Measurements from ENCODE around the gene TNRC6B.
"Not testable (repeated sequence)": the region's sequence is repeated elsewhere in the genome, so short reads cannot be mapped to it uniquely, and the experiment has no call there.

TNRC6B gene

GRCh38 chr22:40216041-40216756, 38.5 kb downstream of the TNRC6B start:
- DNase-seq: no peak

DNA sequence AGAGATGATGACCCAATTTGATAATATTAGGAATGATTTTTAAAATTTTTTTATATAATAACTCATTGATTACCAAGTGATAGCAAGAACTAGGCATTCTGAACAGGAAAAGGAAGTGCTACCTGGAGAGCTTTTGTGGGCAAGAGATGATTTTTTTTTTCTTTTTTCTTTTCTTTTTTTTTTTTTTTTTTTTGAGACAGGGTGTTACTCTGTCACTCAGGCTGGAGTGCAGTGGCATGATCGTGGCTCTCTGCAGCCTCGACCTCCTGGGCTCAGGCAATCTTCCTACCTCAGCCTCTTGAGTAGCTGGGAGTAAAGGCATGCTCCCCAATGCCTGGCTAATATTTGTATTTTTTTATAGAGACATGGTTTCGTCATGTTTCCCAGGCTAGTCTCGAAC, 40.4 kb downstream of the TNRC6B start:
- DNase-seq: no peak

GRCh38 chr22:40218723-40219294, 41.1 kb downstream of the TNRC6B start:
- no peak for DNase-seq

DNA sequence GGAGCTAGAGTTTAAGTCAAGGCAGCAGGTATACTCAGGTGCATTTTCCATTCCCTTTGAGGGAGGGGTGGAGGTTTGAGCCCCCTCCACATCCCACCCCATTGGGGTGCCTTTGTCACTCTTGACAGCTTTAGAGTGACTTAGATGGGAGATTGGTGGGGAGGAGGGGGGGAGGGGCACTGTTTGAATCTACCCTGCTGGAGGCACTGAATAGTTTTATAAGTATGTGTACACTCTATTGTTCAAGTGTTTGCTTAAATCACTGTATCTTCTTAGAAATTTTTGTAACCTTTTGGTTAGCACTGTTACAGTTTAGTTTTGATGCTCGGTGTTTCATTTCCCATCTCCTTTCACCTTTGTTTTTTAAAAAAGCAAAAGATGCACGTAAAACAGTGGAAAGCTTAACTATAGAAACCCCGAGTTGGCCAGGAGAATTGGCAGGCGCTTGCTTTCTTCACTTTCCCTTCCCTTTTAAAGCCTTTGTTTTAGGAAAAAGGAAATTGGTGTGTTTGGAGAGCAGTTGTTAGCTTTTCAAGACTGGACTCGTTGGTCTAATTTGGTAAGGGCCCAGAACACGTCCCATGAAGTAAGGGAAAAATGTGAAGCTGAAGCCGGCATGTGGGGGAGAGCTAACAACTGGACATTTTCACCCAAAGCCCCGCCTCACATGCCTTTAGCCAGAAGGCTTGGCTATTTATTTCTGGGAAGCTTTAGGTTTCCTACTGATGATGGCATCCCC, 42.8 kb downstream of the TNRC6B start:
- DNase-seq: no peak

DNA sequence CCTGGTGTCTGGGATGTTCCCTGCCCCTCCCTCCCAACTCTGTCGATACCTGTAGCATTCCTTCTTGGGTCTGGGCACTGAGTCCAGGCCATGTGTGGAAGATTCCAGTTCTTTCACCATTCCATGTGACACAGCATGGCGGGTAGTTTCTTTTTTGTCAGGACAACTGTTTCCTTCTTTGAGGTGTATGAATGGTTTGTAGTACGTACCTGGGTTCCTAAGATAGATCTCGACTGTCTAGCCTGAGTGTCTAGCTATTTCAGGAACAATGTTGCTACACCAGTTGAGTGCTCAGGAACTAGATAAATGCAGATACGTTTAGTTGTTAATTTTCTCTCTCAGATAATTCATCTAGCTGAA, 43.3 kb downstream of the TNRC6B start:
- no peak for DNase-seq

GRCh38 chr22:40222979-40223378, 45.3 kb downstream of the TNRC6B start:
- not testable (repeated sequence) for DNase-seq

DNA sequence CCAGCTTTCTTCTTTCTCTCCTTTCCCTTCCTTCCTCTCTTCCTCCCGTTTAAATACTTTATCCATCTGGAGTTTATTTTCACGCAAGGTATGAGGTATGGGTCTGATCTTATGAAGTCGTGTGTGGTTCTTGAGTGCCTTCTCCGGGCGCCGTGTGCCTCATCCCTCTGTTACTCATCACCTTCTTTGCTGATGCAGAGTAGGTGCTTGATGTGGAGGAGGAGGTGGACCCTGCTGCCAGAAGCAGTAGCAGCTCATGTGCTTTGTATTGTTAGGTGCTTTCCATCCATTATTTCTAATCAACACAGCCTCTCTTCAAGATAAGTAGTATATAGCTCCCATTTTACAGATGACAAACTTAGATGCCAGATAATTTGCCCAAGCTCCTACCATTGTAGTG, 47.0 kb downstream of the TNRC6B start:
- no peak for DNase-seq

- no peak for DNase-seq
These were observed 48.9 kb downstream of the TNRC6B start for GRCh38 chr22:40226620-40227019.

GRCh38 chr22:40231618-40232313, 54.0 kb downstream of the TNRC6B start:
- DNase-seq: no peak

DNA sequence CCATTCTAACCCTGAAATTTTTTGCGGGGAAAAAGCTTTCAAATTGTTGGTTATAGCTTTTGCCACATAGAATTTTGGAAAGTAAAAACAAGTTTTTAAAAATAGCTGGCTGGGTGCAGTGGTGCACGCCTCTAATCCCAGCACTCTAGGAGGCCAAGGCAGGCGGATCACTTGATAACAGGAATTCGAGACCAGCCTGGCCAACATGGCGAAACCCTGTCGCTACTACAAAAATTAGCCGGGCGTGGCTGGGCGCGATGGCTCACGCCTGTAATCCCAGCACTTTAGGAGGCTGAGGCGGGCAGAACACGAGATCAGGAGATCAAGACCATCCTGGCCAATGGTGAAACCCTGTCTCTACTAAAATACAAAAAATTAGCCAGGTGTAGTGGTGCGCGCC, 54.9 kb downstream of the TNRC6B start:
- DNase-seq: no peak

GRCh38 chr22:40233886-40234285, 56.2 kb downstream of the TNRC6B start:
- DNase-seq: no peak

DNA sequence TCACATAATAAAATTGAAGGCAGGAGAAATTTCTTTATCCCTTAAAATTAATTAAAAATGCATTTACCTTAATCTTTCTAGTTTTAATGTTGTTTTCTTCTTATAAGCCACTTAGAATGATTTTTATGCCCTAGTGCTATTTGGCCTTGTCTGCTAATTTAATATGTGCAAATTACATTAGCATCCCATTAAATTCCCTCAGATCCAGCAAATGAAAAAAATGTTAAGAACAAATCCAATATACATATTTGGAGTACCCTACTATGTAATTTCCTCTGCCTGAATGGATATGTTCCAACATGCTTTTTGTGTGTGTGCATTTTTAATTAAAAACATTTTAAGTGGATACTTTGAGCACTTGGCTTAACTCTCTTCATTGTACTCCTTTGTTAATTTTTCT, 56.9 kb downstream of the TNRC6B start:
- no peak for DNase-seq

DNA sequence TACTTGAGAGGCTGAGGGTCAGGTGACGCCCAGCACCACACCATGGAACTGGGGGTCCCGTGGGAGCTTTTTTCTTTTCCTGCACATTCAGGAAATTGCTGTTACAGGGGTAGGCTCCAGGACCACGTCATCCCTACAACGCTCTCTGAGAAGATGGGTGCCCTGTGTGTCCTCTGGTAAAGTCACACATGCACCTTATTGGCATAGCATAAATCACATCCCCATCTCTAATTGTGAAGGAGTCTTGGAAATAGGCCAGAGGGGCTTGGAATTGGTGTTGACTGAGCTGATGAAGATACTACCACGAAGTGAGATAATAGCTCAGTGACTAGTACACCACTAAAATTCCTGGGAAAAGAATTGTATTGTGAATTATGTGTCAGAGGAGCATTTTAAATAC, 57.6 kb downstream of the TNRC6B start:
- no peak for DNase-seq

DNA sequence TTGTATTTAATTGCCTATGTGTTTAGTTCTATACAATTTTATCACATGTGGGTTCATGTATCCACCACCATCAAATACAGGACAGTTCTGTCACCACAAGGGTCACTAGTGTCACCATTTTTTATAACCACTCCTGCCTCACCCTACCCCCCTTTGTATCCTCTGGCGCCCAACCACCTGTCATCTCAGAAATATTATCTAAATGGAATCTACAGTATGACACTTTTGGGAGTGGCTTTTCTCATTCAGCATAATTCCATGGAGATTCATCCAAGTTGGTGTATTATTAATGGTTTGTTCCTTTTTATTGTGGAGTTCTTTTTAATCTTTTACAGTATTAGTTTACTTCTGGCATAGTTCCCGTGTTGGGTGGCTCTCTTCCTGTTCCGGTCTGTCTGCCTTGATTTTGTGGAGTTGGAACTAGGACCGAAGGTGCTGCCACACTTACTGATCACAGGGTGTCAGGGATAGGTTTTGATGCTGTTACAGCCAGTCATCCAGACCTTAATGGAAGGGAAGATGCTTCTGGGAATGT, 58.5 kb downstream of the TNRC6B start:
- DNase-seq: no peak

DNA sequence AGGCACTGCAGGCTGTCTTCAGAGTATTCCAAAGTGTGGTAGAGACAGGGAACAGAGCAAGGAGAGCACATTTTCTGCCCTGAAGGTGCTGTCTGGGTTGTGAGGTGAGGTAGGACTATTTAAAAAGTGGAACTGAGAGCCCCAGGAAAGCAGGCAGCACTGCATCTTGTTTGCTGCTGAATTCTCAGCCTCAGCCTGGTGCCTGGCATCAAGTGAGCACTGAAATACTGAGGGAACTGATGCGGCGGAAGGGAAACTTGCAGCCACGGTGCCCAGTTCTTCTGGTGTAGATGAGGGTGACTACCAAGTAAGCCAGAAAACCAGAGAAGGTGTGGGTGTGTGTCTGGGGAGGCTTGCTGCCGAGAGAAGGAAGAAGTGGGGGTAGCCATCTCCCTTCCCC, 59.5 kb downstream of the TNRC6B start:
- no peak for DNase-seq

DNA sequence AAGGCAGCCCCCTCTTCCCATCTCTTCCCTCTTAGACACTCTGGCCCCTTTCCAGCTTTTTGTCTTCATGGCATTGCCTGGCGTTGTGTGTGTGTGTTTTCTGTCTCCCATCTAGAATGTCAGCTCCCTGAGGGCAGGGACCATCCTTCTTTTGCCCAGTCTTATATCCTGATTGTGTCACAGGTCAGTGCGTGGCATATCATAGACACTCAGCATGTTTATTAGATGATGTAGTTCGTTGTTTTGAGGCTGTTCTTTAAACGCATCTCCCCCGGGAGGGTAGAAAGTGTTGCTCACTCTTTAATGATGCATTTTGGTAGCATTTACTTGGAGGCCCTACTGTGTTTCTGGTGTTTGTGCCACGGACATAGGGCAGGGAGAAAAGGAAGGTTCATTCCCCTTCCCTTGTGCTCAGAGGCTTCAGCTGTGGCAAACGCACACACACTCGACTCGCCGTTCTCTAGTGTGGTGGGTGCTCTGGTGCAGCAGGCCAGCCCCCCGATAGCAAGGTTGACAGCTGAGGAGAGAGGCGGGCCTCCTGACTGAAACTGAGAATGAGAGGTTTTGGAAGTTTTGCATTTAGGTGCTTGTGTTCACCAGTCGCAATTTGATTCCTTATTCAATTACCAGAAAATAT, 60.2 kb downstream of the TNRC6B start:
- no peak for DNase-seq

DNA sequence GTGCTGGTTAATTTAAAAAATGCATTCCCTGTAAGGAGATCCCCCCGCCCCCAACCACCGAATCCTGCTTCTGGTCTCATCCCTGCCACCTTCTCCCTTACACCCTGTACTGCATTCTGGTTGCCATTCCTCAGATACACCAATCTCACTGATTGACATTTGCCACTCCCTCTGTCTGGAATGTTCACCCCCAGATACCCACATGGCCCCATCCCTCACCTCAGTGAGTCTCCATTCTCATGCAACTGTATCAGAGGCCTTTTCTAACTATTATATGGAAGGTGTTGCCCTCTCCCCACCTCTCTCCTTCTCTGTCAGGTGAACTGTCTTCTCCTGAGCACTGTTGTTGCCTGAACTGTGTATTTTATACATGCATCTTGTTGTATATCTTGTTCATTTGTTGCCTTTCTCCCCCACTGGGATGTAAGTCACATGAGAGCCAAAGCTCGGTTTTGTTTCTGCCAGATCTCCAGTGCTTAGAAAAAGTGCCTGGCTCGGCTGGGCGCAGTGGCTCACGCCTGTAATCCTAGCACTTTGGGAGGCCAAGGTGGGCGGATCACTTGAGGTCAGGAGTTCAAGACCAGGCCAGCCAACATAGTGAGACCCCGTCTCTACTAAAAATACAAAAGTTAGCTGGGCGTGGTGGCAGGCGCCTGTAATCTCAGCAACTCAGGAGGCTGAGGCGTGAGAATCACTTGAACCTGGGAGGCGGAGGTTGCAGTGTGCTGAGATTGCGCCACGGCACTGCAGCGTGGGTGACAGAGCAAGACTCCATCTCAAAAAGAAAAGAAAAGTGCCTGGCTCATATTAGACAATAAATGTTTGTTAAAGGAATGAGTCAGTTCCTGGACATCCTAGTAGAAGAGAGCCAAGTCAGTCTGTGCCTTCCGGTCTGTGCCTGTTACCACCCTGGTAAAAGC, 61.0 kb downstream of the TNRC6B start:
- no peak for DNase-seq

DNA sequence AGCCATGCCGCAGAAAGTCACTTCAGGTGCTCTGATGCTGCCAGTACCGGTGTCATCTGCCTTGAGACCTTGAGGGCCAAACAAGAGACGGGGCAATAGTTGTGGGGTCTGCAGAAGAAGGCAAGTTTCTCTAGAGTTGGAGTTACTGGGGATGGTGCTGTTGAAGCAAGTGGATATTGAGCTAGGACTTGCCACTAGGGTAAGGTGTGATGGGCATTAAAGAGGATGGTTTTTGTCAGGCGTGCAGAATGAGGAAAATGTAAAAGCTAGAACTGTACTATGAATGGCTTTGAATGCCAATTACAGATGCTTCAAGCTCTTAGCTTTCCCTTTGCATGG, 61.6 kb downstream of the TNRC6B start:
- no peak for DNase-seq

- DNase-seq: no peak
These were observed 62.4 kb downstream of the TNRC6B start for GRCh38 chr22:40240160-40240559.

DNA sequence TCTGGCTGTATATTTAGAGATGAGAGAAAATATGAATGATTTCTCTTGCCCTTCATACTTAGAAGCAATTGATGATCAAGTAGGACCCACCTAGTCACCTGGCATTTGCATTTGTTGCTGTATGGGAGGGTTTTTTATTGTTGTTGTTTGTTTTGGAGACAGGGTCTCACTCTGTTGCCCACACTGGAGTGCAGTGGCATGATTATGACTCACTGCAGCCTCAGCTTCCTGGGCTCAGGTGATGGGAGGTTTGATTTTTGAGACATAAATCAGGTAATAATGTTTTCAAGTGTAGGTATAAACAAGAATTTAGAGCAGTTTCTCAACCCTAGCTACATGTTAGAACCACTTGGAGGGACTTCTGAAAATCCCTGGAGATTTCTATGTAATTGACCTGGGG, 63.0 kb downstream of the TNRC6B start:
- no peak for DNase-seq

GRCh38 chr22:40241200-40241763, 63.6 kb downstream of the TNRC6B start:
- DNase-seq: no peak

GRCh38 chr22:40243891-40244290, 66.2 kb downstream of the TNRC6B start:
- no peak for DNase-seq
